Smooth muscle cell (in vitro differentiated cells): ENCODE data around the gene ELAC1. TPM values are rescaled to one million over a fixed set of nuclear protein-coding genes. Genes with fewer than 3 reads are reported as not detected.
"Not testable (repeated sequence)": the region's sequence is repeated elsewhere in the genome, so short reads cannot be mapped to it uniquely, and the experiment has no call there.

Experiments
- DNase-seq: peaks from one replicate; lab custom pipeline; 2025; ENCODE audit not compliant: unreplicated experiment; lab: John Stamatoyannopoulos, UW
- H2AFZ ChIP-seq: fragments of 200-600 bp; sonication (generic); 2 replicates; pipeline ENCODE4 v1.6.0; 2016; ENCODE audit warnings: antibody characterized with exemption, low read depth, mild to moderate bottlenecking
- H3F3A ChIP-seq: fragments of 200-600 bp; sonication (generic); 2 replicates; pipeline ENCODE4 v1.6.0; 2017; ENCODE audit warnings: antibody characterized with exemption, low read depth
- H3K27ac ChIP-seq: fragments of 200-600 bp; sonication (generic); 2 replicates; pipeline ENCODE4 v1.5.1; 2016; ENCODE audit warnings: low read depth, mild to moderate bottlenecking
- H3K27me3 ChIP-seq: fragments of 200-600 bp; sonication (generic); 2 replicates; pipeline ENCODE4 v1.6.1; 2016; ENCODE audit warnings: low read depth, mild to moderate bottlenecking
- H3K36me3 ChIP-seq: fragments of 200-600 bp; sonication (generic); 2 replicates; pipeline ENCODE4 v1.5.1; 2016; ENCODE audit warnings: low read depth
- H3K4me1 ChIP-seq: fragments of 200-600 bp; sonication (generic); 2 replicates; pipeline ENCODE4 v1.5.1; 2016; ENCODE audit warnings: low read depth
- H3K4me2 ChIP-seq: fragments of 200-600 bp; sonication (generic); 2 replicates; pipeline ENCODE4 v1.6.0; 2016; ENCODE audit warnings: mild to moderate bottlenecking
- H3K4me3 ChIP-seq: fragments of 200-600 bp; sonication (generic); 2 replicates; pipeline ENCODE4 v1.5.1; 2016; ENCODE audit warnings: mild to moderate bottlenecking
- H3K79me2 ChIP-seq: fragments of 200-600 bp; sonication (generic); 2 replicates; pipeline ENCODE4 v1.6.0; 2016; ENCODE audit warnings: low read depth, mild to moderate bottlenecking
- H3K9ac ChIP-seq: fragments of 200-600 bp; sonication (generic); 2 replicates; pipeline ENCODE4 v1.6.0; 2016; ENCODE audit warnings: low read depth
- H3K9me3 ChIP-seq: fragments of 200-600 bp; sonication (generic); replicated peaks from 2 replicates; pipeline ENCODE4 v1.5.1; 2016; ENCODE audit warnings: low read depth
- H4K20me1 ChIP-seq: fragments of 200-600 bp; sonication (generic); 2 replicates; pipeline ENCODE4 v1.6.0; 2016; ENCODE audit warnings: low read depth
- CTCF ChIP-seq: fragments of 200-600 bp; sonication (generic); IDR thresholded peaks from 2 replicates; pipeline ENCODE4 v1.5.1; 2017; ENCODE audit warnings: borderline replicate concordance, mild to moderate bottlenecking, antibody characterized with exemption; ENCODE audit not compliant: insufficient read depth, poor library complexity, severe bottlenecking
- WGBS: methylation state at CpG from one replicate; pipeline ENCODE4 v1.1.7; 2016; ENCODE audit warnings: low lambda C conversion rate; 5-methylcytosine and 5-hydroxymethylcytosine counted together
- polyA plus RNA-seq: library from polyadenylated mRNA; unstranded; fragments of >200 nt; fragmentation: Nextera tagmentation; extraction: Ambion mirVana; gene quantifications from 2 replicates; pipeline ENCODE4 v1.2.1, GENCODE V29; 2016
- total RNA-seq: library from RNA; depleted of rRNA; stranded (reverse); fragments of >200 nt; gene quantifications from 2 replicates; pipeline ENCODE4 v1.2.3, GENCODE V29; 2014

The ELAC1 gene
- total and polyA plus RNA-seq, 2 experiments from 2014 or later = 8.2 to 16.0 TPM

- Histone ChIP-seq H3K79me2 (no peaks in the 10 kb centered on the region), H3K9me3 (peaks cover 9% of the 10 kb centered on the region), H3K27ac (no peak overlapping the region), H3K4me1 (no peaks in the 10 kb centered on the region), H3K4me3 (no peak overlapping the region), H4K20me1 (no peaks in the 10 kb centered on the region), H3K36me3 (no peaks in the 10 kb centered on the region), H2AFZ (no peak overlapping the region), H3K9ac (no peak overlapping the region), H3K4me2 (no peak overlapping the region), H3K27me3 (no peaks in the 10 kb centered on the region), H3F3A (peaks cover 5% of the 10 kb centered on the region)
- no peak for DNase-seq
- TF ChIP-seq CTCF = no peak
- WGBS = 72% methylated on average over 1 of the region's 1 CpG
Measured at GRCh38 chr18:50961974-50962373, 5.9 kb upstream of the ELAC1 start.

- H3K9me3 ChIP-seq = no peaks in the 10 kb centered on the region
- H3K79me2 ChIP-seq = peaks cover 13% of the 10 kb centered on the region
- DNase-seq = no peak
- peak overlapping the region; percentile 97 for H3K4me2 ChIP-seq
- H3K36me3 ChIP-seq = no peaks in the 10 kb centered on the region
- no peak for TF ChIP-seq CTCF
- H4K20me1 ChIP-seq = no peaks in the 10 kb centered on the region
- 67% methylated on average over 5 of the region's 5 CpGs for WGBS
- no peak overlapping the region for H3K27ac ChIP-seq
- H2AFZ ChIP-seq = no peak overlapping the region
- H3K4me3 ChIP-seq = peak overlapping the region; percentile 73
- no peaks in the 10 kb centered on the region for H3K27me3 ChIP-seq
- no peaks in the 10 kb centered on the region for H3F3A ChIP-seq
- H3K9ac ChIP-seq = peak overlapping the region; percentile 91
- H3K4me1 ChIP-seq = peaks cover 14% of the 10 kb centered on the region
Measured at GRCh38 chr18:50969448-50969847, 1.6 kb downstream of the ELAC1 start.

- no peak overlapping the region for H3K27ac ChIP-seq
- 53% methylated on average over 2 of the region's 2 CpGs for WGBS
- H3K36me3 ChIP-seq = peaks cover under 1% of the 10 kb centered on the region
- TF ChIP-seq CTCF = no peak
- no peak overlapping the region for H3K4me3 ChIP-seq
- no peaks in the 10 kb centered on the region for H4K20me1 ChIP-seq
- DNase-seq = no peak
- peaks cover 13% of the 10 kb centered on the region for H3K79me2 ChIP-seq
- no peaks in the 10 kb centered on the region for H3K27me3 ChIP-seq
- H3K4me1 ChIP-seq = peaks cover 14% of the 10 kb centered on the region
- H3K9me3 ChIP-seq = no peaks in the 10 kb centered on the region
- no peak overlapping the region for H3K9ac ChIP-seq
- H2AFZ ChIP-seq = no peak overlapping the region
- no peaks in the 10 kb centered on the region for H3F3A ChIP-seq
- no peak overlapping the region for H3K4me2 ChIP-seq
Measured at GRCh38 chr18:50970006-50970405, 2.2 kb downstream of the ELAC1 start.

GRCh38 chr18:50972404-50972803 lies 4.6 kb downstream of the ELAC1 start:
- H3F3A ChIP-seq, H3K4me3 ChIP-seq, H3K27ac ChIP-seq, H4K20me1 ChIP-seq, DNase-seq, H3K27me3 ChIP-seq, H3K9ac ChIP-seq, H3K9me3 ChIP-seq, H3K4me2 ChIP-seq, H2AFZ ChIP-seq: not testable (repeated sequence)
- peaks cover 21% of the 10 kb centered on the region for H3K36me3 ChIP-seq
- peaks cover 14% of the 10 kb centered on the region for H3K4me1 ChIP-seq
- peaks cover 13% of the 10 kb centered on the region for H3K79me2 ChIP-seq
- WGBS = 92% methylated on average over 5 of the region's 5 CpGs
